OCI-LY7 (cell line): ENCODE measurements around the gene ID1.

Source experiments
- EZH2phosphoT487 ChIP-seq: fragments of 200-600 bp; sonication (generic); IDR thresholded peaks from 2 replicates; pipeline ENCODE4 v1.6.1; 2018; ENCODE audit warnings: low read depth, borderline replicate concordance, mild to moderate bottlenecking, mixed run types, antibody characterized with exemption, low read length, moderate library complexity, mixed read lengths
- TF ChIP-seq, protein P1 (sequence below): fragments of 200-600 bp; sonication (generic); conservative IDR thresholded peaks from 2 replicates; pipeline ENCODE4 v1.5.1; 2014; ENCODE audit warnings: mild to moderate bottlenecking, antibody characterized with exemption, low read length, moderate library complexity, mixed read lengths

DNA sequence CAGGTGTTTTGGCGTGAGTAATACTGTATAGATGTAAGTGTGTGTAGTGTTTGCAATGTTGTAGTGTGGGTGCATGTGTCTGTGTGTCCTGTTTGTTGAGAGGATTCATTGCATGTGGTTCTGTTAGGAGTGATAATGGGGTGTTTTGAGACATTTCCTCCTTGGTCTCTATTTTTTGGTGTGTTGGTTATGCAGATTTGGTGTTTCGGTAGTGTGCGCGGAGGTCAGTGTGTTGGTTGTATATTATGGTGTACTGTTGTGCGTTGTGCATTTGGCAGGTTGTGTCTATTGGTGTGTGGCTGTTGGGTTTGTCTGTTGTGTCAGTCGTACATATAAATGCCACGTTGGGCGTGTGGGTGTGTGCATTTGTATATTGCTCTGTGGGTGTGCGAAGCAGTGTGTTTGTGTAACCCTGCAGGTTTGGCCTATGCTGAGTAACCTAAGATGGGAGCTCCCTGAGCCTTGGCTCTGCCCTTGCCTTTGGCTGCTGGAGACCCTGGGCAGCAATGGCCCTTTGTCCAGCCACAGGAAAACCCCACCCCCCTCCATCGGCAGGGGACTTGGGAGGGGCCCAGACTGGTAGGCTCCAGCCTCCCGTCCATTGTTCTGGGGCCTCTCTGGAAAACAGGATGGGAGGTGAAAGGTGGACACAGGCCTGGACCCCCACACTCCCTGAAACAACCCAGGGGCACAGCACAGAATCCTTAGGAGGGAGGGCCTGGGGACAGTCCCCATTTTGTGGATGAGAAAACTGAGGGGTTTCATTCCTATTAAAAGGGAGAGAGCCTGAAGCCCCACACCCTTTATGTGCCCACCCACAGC lies 10.3 kb upstream of the ID1 start:
- TF ChIP-seq, protein P1, sequence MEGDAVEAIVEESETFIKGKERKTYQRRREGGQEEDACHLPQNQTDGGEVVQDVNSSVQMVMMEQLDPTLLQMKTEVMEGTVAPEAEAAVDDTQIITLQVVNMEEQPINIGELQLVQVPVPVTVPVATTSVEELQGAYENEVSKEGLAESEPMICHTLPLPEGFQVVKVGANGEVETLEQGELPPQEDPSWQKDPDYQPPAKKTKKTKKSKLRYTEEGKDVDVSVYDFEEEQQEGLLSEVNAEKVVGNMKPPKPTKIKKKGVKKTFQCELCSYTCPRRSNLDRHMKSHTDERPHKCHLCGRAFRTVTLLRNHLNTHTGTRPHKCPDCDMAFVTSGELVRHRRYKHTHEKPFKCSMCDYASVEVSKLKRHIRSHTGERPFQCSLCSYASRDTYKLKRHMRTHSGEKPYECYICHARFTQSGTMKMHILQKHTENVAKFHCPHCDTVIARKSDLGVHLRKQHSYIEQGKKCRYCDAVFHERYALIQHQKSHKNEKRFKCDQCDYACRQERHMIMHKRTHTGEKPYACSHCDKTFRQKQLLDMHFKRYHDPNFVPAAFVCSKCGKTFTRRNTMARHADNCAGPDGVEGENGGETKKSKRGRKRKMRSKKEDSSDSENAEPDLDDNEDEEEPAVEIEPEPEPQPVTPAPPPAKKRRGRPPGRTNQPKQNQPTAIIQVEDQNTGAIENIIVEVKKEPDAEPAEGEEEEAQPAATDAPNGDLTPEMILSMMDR: no peak
- TF ChIP-seq EZH2phosphoT487: no peak
